NT2/D1 (cell line): ENCODE results near the gene IAPP.
"Not testable (repeated sequence)": the region's sequence is repeated elsewhere in the genome, so short reads cannot be mapped to it uniquely, and the experiment has no call there.

Source experiments
- DNase-seq: peaks from one replicate; pipeline ENCODE4 v3.0.0-alpha.2; 2011; ENCODE audit warnings: low read depth, low spot score
- H3K27me3 ChIP-seq: 2 replicates; pipeline ENCODE4 v1.6.0; 2011; ENCODE audit warnings: mild to moderate bottlenecking; ENCODE audit not compliant: insufficient read length, insufficient read depth
- H3K36me3 ChIP-seq: 2 replicates; pipeline ENCODE4 v1.6.1; 2011; ENCODE audit warnings: mild to moderate bottlenecking, low read length, mixed read lengths; ENCODE audit not compliant: insufficient read depth, insufficient read length
- H3K4me1 ChIP-seq: 2 replicates; pipeline ENCODE4 v1.5.1; 2011; ENCODE audit not compliant: insufficient read depth, insufficient read length
- H3K4me3 ChIP-seq: 2 replicates; pipeline ENCODE4 v1.5.1; 2011; ENCODE audit warnings: low read depth; ENCODE audit not compliant: insufficient read length
- H3K9ac ChIP-seq: 2 replicates; pipeline ENCODE4 v1.6.0; 2011; ENCODE audit warnings: low read depth; ENCODE audit not compliant: insufficient read length
- H3K9me3 ChIP-seq: 2 replicates; pipeline ENCODE4 v1.5.1; 2011; ENCODE audit warnings: mild to moderate bottlenecking, low read length; ENCODE audit not compliant: insufficient read depth
- SUZ12 ChIP-seq: IDR thresholded peaks from 2 replicates; pipeline ENCODE4 v1.6.1; 2011; ENCODE audit not compliant: insufficient read length, insufficient read depth; ENCODE audit errors: extremely low read depth
- YY1 ChIP-seq: IDR thresholded peaks from 2 replicates; pipeline ENCODE4 v1.6.1; 2011; ENCODE audit not compliant: insufficient read length, insufficient read depth
- ZNF274 ChIP-seq: IDR thresholded peaks from 2 replicates; pipeline ENCODE4 v1.6.1; 2011; ENCODE audit warnings: mild to moderate bottlenecking, low read depth, low read length

The IAPP gene

GRCh38 chr12:21350975-21351374 lies 21.7 kb upstream of the IAPP start:
- no peak for DNase-seq
- Histone ChIP-seq H3K4me3 (no peak overlapping the region), H3K27me3 (no peaks in the 10 kb centered on the region), H3K36me3 (no peaks in the 10 kb centered on the region), H3K9ac (no peak overlapping the region), H3K4me1 (no peaks in the 10 kb centered on the region), H3K9me3 (no peaks in the 10 kb centered on the region)
- no peak for TF ChIP-seq SUZ12
- no peak for TF ChIP-seq YY1
- no peak for TF ChIP-seq ZNF274

GRCh38 chr12:21353487-21353886 lies 19.2 kb upstream of the IAPP start:
- no peak overlapping the region for H3K9ac ChIP-seq
- no peaks in the 10 kb centered on the region for H3K4me1 ChIP-seq
- H3K27me3 ChIP-seq, result no peaks in the 10 kb centered on the region
- H3K9me3 ChIP-seq, result no peaks in the 10 kb centered on the region
- TF ChIP-seq ZNF274 (no peak), YY1 (no peak), SUZ12 (no peak)
- H3K36me3 ChIP-seq, result no peaks in the 10 kb centered on the region
- H3K4me3 ChIP-seq, result no peak overlapping the region
- DNase-seq, result no peak

GRCh38 chr12:21353948-21354347 lies 18.8 kb upstream of the IAPP start:
- Histone ChIP-seq H3K4me3 (no peak overlapping the region), H3K4me1 (no peaks in the 10 kb centered on the region), H3K27me3 (no peaks in the 10 kb centered on the region), H3K36me3 (no peaks in the 10 kb centered on the region), H3K9ac (no peak overlapping the region), H3K9me3 (no peaks in the 10 kb centered on the region)
- DNase-seq, result no peak
- TF ChIP-seq ZNF274 (no peak), YY1 (no peak), SUZ12 (no peak)

GRCh38 chr12:21354641-21355040 lies 18.1 kb upstream of the IAPP start:
- Histone ChIP-seq H3K4me3 (no peak overlapping the region), H3K27me3 (no peaks in the 10 kb centered on the region), H3K9ac (no peak overlapping the region), H3K36me3 (no peaks in the 10 kb centered on the region), H3K9me3 (peaks cover 3% of the 10 kb centered on the region; the same call in 1 of the 2 replicates), H3K4me1 (no peaks in the 10 kb centered on the region)
- TF ChIP-seq SUZ12, result no peak
- no peak for TF ChIP-seq ZNF274
- no peak for DNase-seq

- not testable (repeated sequence) for H3K4me3 ChIP-seq, H3K27me3 ChIP-seq, H3K9ac ChIP-seq, DNase-seq, H3K36me3 ChIP-seq, H3K4me1 ChIP-seq
- peaks cover 22% of the 10 kb centered on the region for H3K9me3 ChIP-seq
These were observed 12.1 kb upstream of the IAPP start for GRCh38 chr12:21360632-21361031.

- Histone ChIP-seq H3K4me1 (no peaks in the 10 kb centered on the region), H3K9me3 (no peaks in the 10 kb centered on the region), H3K27me3 (no peaks in the 10 kb centered on the region), H3K4me3 (no peak overlapping the region), H3K9ac (no peak overlapping the region), H3K36me3 (no peaks in the 10 kb centered on the region)
- TF ChIP-seq ZNF274 (no peak), YY1 (no peak), SUZ12 (no peak)
- DNase-seq, result no peak
These were observed 3.3 kb upstream of the IAPP start for GRCh38 chr12:21369141-21369980.

GRCh38 chr12:21370845-21371449 lies 1.8 kb upstream of the IAPP start:
- H3K27me3 ChIP-seq, result no peaks in the 10 kb centered on the region
- no peak overlapping the region for H3K4me3 ChIP-seq
- no peaks in the 10 kb centered on the region for H3K36me3 ChIP-seq
- no peaks in the 10 kb centered on the region for H3K4me1 ChIP-seq
- H3K9me3 ChIP-seq, result no peaks in the 10 kb centered on the region
- no peak overlapping the region for H3K9ac ChIP-seq
- TF ChIP-seq SUZ12 (no peak), YY1 (no peak), ZNF274 (no peak)
- no peak for DNase-seq
